Astrocyte of the spinal cord (primary cell): ENCODE results near the gene SEZ6L2.

Experiments
- DNase-seq: peaks from one replicate; pipeline ENCODE4 v3.0.0; 2011; ENCODE audit warnings: low read depth, low spot score
- H3K4me3 ChIP-seq: 2 replicates; pipeline ENCODE4 v1.5.1; 2011; ENCODE audit warnings: low read depth, mild to moderate bottlenecking, low read length, moderate library complexity
- in situ Hi-C: cut with HindIII; loops from 2 replicates; pipeline ENCODE4 v1.10.0; 2017; ENCODE audit warnings: low sequenced_read_pairs
- TF ChIP-seq, protein P1 (sequence below): IDR thresholded peaks from 2 replicates; pipeline ENCODE4 v1.5.1; 2012; ENCODE audit warnings: low read depth, mild to moderate bottlenecking, low read length, inconsistent platforms

The SEZ6L2 gene

DNA sequence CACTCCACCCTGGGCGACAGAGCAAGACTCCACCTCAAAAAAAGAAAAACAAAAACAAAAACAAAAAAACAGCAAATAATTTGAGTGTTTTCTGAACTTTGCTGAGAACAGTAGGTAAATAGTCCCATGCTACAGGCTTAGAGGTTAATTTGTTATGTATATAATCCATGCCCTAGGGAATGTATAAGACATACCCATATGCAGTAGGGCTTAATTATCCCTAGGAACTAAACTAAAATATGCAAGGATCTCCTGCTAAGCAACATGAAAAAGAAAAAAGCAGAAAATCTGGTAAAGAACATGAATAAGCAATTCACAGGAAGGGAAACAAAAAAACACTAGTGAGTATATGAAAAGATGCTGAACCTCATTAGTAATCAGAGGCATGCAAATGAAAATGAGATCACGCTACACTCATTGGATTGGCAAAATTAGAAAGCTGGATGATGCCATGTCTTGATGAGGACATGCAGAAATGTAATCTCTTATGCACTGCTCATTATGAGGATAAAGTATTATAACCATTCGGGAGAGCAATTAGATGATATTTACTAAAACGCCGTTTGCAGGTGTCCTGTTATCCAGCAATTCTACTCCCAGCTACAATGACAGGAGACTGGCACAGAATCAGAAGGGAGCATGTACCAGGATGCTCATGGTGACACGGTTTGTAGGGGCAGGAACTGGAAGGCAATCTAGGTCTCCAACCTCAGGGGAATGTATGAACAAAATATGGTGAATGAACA, 21.1 kb upstream of the SEZ6L2 start:
- TF ChIP-seq, protein P1, sequence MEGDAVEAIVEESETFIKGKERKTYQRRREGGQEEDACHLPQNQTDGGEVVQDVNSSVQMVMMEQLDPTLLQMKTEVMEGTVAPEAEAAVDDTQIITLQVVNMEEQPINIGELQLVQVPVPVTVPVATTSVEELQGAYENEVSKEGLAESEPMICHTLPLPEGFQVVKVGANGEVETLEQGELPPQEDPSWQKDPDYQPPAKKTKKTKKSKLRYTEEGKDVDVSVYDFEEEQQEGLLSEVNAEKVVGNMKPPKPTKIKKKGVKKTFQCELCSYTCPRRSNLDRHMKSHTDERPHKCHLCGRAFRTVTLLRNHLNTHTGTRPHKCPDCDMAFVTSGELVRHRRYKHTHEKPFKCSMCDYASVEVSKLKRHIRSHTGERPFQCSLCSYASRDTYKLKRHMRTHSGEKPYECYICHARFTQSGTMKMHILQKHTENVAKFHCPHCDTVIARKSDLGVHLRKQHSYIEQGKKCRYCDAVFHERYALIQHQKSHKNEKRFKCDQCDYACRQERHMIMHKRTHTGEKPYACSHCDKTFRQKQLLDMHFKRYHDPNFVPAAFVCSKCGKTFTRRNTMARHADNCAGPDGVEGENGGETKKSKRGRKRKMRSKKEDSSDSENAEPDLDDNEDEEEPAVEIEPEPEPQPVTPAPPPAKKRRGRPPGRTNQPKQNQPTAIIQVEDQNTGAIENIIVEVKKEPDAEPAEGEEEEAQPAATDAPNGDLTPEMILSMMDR, result no peak
- H3K4me3 ChIP-seq, result no peak overlapping the region
- in situ Hi-C loops, result no loop called here
- no peak for DNase-seq

DNA sequence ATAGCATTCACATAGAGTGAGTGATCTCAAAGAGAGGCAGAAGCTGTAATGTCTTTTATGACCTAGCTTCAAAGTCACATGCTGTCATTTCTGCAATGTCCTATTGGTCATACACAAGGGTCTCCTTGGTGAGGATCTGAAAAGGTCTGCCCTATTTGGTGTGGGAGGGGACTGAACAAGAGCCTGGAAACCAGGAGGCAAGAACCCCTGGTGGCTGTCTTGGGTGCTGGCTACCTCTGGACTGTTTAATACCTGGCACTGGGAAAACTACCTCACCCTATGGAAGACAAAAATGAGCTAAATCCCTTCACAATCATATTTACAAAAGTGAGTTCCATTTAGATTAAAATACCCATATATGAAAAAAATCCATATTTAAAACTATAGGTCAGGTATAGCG, 17.6 kb upstream of the SEZ6L2 start:
- in situ Hi-C loops, result no loop called here
- DNase-seq, result no peak
- TF ChIP-seq, protein P1, result no peak

DNA sequence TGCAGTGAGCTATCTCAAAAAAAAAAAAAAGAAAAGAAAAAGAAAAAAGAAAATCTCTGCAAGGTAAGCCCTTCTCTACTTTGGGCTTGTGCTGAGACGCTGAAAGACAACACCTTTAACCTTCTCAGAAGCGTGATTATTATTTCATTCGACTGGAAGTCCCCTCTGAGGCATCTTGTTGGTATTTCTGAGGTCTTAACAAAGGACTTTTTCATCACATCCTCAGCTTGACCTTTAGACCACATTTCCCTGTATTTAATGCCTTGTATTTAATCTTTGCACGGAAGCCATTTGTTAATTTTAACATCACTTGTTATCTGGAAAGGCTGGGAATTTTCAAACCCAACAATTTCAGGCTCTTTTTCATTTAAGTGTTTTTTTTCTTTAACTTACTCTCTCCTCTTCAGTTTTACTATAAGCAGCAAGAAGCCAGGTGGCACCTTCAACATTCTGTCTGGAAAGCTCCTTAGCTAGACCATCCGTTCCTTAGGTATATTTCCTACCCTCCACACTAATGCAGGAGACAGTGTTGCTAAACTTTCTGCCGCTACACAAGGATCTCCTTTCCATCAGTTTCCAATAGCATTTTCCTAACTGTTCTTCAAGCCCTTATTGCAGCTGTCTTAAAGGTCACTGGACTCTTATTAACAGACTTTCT, 16.4 kb upstream of the SEZ6L2 start:
- no peak for DNase-seq
- no peak overlapping the region for H3K4me3 ChIP-seq
- in situ Hi-C loops, result no loop called here
- TF ChIP-seq, protein P1, result no peak

More for the DNA sequence above, 17.6 kb upstream of the SEZ6L2 start:
- H3K4me3 ChIP-seq, result no peak overlapping the region

- DNase-seq, result no peak
- no peak overlapping the region for H3K4me3 ChIP-seq
- in situ Hi-C loops, result no loop called here
- TF ChIP-seq, protein P1, result no peak
These were observed 14.2 kb upstream of the SEZ6L2 start for GRCh38 chr16:29913514-29913913.

GRCh38 chr16:29912087-29912486, 12.7 kb upstream of the SEZ6L2 start:
- no peak for DNase-seq
- no peak overlapping the region for H3K4me3 ChIP-seq
- TF ChIP-seq, protein P1, result no peak
- in situ Hi-C loops, result no loop called here

GRCh38 chr16:29911676-29912010, 12.3 kb upstream of the SEZ6L2 start:
- DNase-seq, result no peak
- H3K4me3 ChIP-seq, result no peak overlapping the region
- in situ Hi-C loops, result no loop called here
- TF ChIP-seq, protein P1, result no peak
